Neural progenitor cell (in vitro differentiated cells): ENCODE measurements around the gene PYGO2. TPM values are rescaled to one million over a fixed set of nuclear protein-coding genes. Genes with fewer than 3 reads are reported as not detected.

Source experiments
- DNase-seq: peaks from one replicate; pipeline ENCODE4 v3.0.0-alpha.2; 2016; ENCODE audit warnings: low spot score
- H2AFZ ChIP-seq: fragments of 200-600 bp; sonication (generic); replicated peaks from 2 replicates; pipeline ENCODE4 v1.6.1; 2016; ENCODE audit warnings: antibody characterized with exemption
- H3F3A ChIP-seq: fragments of 200-600 bp; sonication (generic); 2 replicates; pipeline ENCODE4 v1.6.1; 2016; ENCODE audit warnings: antibody characterized with exemption, low read depth
- H3K27ac ChIP-seq: fragments of 200-600 bp; sonication (generic); 2 replicates; pipeline ENCODE4 v1.5.1; 2016; ENCODE audit warnings: mild to moderate bottlenecking
- H3K27me3 ChIP-seq: fragments of 200-600 bp; sonication (generic); 2 replicates; pipeline ENCODE4 v1.6.1; 2016; ENCODE audit warnings: mild to moderate bottlenecking, moderate library complexity
- H3K36me3 ChIP-seq: fragments of 200-600 bp; sonication (generic); 2 replicates; pipeline ENCODE4 v1.5.1; 2016
- H3K4me1 ChIP-seq: fragments of 200-600 bp; sonication (generic); 2 replicates; pipeline ENCODE4 v1.6.1; 2016; ENCODE audit warnings: mixed run types
- H3K4me2 ChIP-seq: fragments of 200-600 bp; sonication (generic); 2 replicates; pipeline ENCODE4 v1.6.1; 2016
- H3K4me3 ChIP-seq: fragments of 200-600 bp; sonication (generic); 2 replicates; pipeline ENCODE4 v1.5.1; 2016
- H3K79me2 ChIP-seq: fragments of 200-600 bp; sonication (generic); 2 replicates; pipeline ENCODE4 v1.6.1; 2016; ENCODE audit warnings: low read depth
- H3K9ac ChIP-seq: fragments of 200-600 bp; sonication (generic); 2 replicates; pipeline ENCODE4 v1.6.1; 2016
- H3K9me3 ChIP-seq: fragments of 200-600 bp; sonication (generic); 2 replicates; pipeline ENCODE4 v1.5.1; 2016; ENCODE audit warnings: low read depth
- H4K20me1 ChIP-seq: fragments of 200-600 bp; sonication (generic); 2 replicates; pipeline ENCODE4 v1.6.1; 2016; ENCODE audit warnings: low read depth
- H3K27ac Mint-ChIP-seq: 3 replicates; pipeline ENCODE4 v1.8.0; 2021; ENCODE audit warnings: mixed read lengths
- H3K27me3 Mint-ChIP-seq: 2 replicates; pipeline ENCODE4 v1.8.0; 2022; ENCODE audit warnings: low read depth, mild to moderate bottlenecking, inconsistent platforms, moderate library complexity, mixed read lengths; ENCODE audit not compliant: insufficient read depth
- H3K36me3 Mint-ChIP-seq: 3 replicates; pipeline ENCODE4 v1.8.0; 2021; ENCODE audit warnings: mixed read lengths
- H3K4me1 Mint-ChIP-seq: 3 replicates; pipeline ENCODE4 v1.8.0; 2021; ENCODE audit warnings: mixed read lengths
- H3K4me3 Mint-ChIP-seq: 3 replicates; pipeline ENCODE4 v1.8.0; 2021; ENCODE audit warnings: mild to moderate bottlenecking, moderate library complexity, mixed read lengths
- H3K9me3 Mint-ChIP-seq: 3 replicates; pipeline ENCODE4 v1.8.0; 2020; ENCODE audit warnings: mixed read lengths
- EZH2 ChIP-seq: fragments of 200-600 bp; sonication (generic); IDR thresholded peaks from 2 replicates; pipeline ENCODE4 v1.6.1; 2017; ENCODE audit warnings: antibody characterized with exemption, mild to moderate bottlenecking, moderate library complexity
- EZH2phosphoT487 ChIP-seq: fragments of 200-600 bp; sonication (generic); IDR thresholded peaks from 2 replicates; pipeline ENCODE4 v1.6.1; 2017; ENCODE audit warnings: antibody characterized with exemption
- total RNA-seq: library from RNA; depleted of rRNA; stranded (reverse); fragments of >200 nt; gene quantifications from 2 replicates; pipeline ENCODE4 v1.2.3, GENCODE V29; 2015; ENCODE audit warnings: low replicate concordance
- TF ChIP-seq, protein P1 (sequence below): fragments of 200-600 bp; sonication (generic); IDR thresholded peaks from 2 replicates; pipeline ENCODE4 v1.5.1; 2017; ENCODE audit warnings: antibody characterized with exemption, mild to moderate bottlenecking

PYGO2 gene
- total RNA-seq, 1 donor from 2014 or later, result 32.1 TPM

DNA sequence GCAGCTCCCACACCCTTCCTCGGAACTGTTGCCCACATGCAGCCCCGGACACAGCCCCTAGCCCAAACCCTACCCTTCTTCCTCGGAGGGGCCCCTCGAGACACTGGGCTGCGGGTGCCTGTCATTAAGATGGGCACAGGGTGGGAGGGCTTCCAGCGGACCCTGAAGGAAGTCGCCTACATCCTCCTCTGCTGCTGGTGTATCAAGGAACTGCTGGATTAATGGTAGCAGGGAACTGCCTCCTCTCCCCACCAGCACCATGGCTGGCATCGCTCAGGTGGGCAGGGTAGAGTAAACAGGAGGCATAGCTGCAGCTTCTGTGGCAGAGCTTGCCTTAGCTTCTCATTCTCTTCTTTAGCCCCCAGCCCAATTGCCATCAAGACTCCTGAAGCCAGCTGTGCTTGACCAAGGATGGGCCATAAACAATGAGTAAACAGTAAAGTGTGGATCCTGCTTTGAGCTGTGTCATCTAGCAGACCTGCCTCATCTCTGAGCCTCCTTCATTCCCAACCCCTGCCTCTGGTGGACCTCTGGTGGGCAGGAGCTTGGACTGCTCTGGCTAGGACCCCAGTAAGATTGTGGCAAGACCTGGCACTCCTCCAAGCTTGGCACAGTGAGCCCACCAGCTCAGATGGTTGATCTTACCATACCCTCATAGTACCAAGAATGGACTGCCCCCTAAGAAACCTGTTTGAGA is 32.1 kb upstream of the PYGO2 start, which contains the start of gene LENEP:
LENEP (plus strand) TSS at position 15 of the 697 bp plus-strand sequence; CDS start at position 37, 22 bp downstream.
- Histone ChIP-seq H3F3A (peaks cover 19% of the 10 kb centered on the region), H3K79me2 (peaks cover 8% of the 10 kb centered on the region), H4K20me1 (peaks cover 14% of the 10 kb centered on the region), H3K27me3 (no peaks in the 10 kb centered on the region), H3K36me3 (peaks cover 3% of the 10 kb centered on the region), H2AFZ (no peak within 1 kb of the TSS), H3K4me3 (no peak within 1 kb of the TSS), H3K9ac (no peak within 1 kb of the TSS), H3K9me3 (no peaks in the 10 kb centered on the region), H3K4me1 (peaks cover under 1% of the 10 kb centered on the region), H3K4me2 (no peak within 1 kb of the TSS), H3K27ac (no peak within 1 kb of the TSS)
- H3K27ac Mint-ChIP-seq, result peak within 1 kb of the TSS; percentile 85
- H3K27me3 Mint-ChIP-seq, result peaks cover 18% of the 10 kb centered on the region
- H3K4me1 Mint-ChIP-seq, result peaks cover 21% of the 10 kb centered on the region
- TF ChIP-seq EZH2phosphoT487 (no peak), EZH2 (no peak)
- TF ChIP-seq, protein P1, sequence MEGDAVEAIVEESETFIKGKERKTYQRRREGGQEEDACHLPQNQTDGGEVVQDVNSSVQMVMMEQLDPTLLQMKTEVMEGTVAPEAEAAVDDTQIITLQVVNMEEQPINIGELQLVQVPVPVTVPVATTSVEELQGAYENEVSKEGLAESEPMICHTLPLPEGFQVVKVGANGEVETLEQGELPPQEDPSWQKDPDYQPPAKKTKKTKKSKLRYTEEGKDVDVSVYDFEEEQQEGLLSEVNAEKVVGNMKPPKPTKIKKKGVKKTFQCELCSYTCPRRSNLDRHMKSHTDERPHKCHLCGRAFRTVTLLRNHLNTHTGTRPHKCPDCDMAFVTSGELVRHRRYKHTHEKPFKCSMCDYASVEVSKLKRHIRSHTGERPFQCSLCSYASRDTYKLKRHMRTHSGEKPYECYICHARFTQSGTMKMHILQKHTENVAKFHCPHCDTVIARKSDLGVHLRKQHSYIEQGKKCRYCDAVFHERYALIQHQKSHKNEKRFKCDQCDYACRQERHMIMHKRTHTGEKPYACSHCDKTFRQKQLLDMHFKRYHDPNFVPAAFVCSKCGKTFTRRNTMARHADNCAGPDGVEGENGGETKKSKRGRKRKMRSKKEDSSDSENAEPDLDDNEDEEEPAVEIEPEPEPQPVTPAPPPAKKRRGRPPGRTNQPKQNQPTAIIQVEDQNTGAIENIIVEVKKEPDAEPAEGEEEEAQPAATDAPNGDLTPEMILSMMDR, result no peak
- no peaks in the 10 kb centered on the region for H3K9me3 Mint-ChIP-seq
- no peak for DNase-seq
- H3K4me3 Mint-ChIP-seq, result no peak within 1 kb of the TSS
- H3K36me3 Mint-ChIP-seq, result peaks cover 9% of the 10 kb centered on the region

DNA sequence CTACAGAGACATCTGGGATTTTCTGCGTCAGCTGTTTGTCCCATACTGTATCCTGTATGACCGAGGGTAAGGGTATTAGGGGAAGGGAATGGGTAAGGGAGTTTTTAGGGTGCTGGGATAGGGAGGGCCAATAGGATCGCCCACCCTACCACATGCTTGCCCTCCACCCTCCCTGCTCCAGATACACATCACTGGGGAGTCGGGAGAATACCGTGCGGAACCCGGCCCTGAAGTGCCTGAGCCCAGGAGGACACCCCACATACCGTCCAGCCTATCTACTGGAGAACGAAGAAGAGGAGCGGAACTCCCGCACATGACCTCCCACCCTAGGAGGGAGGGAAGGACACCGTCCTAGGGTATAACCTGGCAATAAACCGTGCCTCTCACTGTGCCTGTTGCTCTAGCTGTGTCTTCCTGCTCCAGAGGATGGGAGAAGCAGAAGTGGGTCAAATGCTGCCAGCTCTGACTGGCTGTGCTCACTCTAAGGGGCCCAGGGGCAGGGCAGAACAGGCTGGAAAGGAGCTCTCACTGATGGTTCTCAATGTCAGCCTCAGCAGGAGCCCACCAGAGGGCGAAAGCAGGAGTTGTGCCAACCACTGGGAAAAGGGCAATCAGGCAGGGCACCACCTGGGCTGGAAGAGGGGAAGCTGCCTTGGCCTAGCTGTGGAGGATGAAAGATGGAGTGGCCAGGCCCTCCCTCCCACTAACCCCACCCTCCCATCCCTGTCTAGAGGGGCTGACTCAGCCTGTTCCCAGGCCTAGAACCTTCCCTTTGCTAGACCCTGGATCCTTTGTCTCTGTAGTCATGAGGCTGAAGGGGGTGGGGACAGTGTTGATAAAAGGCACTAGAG is 31.4 kb upstream of the PYGO2 start:
- Mint-ChIP-seq H3K9me3 (no peaks in the 10 kb centered on the region), H3K36me3 (peaks cover 12% of the 10 kb centered on the region), H3K27me3 (peaks cover 18% of the 10 kb centered on the region), H3K4me1 (peaks cover 20% of the 10 kb centered on the region), H3K27ac (peak overlapping the region; percentile 85), H3K4me3 (no peak overlapping the region)
- Histone ChIP-seq H3K27ac (no peak overlapping the region), H3K4me2 (no peak overlapping the region), H3K4me3 (no peak overlapping the region), H4K20me1 (peaks cover 20% of the 10 kb centered on the region), H3K9me3 (no peaks in the 10 kb centered on the region), H3K36me3 (peaks cover 3% of the 10 kb centered on the region), H2AFZ (no peak overlapping the region), H3K79me2 (peaks cover 16% of the 10 kb centered on the region), H3F3A (peaks cover 11% of the 10 kb centered on the region), H3K4me1 (no peaks in the 10 kb centered on the region), H3K27me3 (no peaks in the 10 kb centered on the region), H3K9ac (no peak overlapping the region)
- TF ChIP-seq EZH2phosphoT487 (no peak), EZH2 (no peak)
- TF ChIP-seq, protein P1, result peak; percentile 13
- no peak for DNase-seq

DNA sequence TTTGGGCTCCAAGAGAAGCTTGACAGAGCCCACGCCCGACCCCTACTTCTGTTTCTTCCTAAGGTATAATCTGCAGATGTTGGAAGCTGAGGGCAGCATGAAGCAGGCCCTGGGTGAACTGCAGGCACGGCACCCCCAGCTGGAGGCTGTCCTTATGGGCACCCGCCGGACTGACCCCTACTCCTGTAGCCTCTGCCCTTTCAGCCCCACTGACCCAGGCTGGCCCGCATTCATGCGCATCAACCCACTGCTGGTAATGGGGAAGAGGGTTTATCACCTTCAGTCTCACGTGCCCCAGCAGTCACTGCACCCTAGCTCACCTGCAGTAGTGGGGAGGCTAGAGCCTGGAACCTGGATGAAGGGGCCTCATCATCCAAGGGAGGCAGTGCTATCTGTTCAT is 28.7 kb upstream of the PYGO2 start:
- Histone ChIP-seq H3K27me3 (no peaks in the 10 kb centered on the region), H2AFZ (no peak overlapping the region), H3K36me3 (peaks cover 3% of the 10 kb centered on the region), H3K27ac (no peak overlapping the region), H4K20me1 (peaks cover 25% of the 10 kb centered on the region), H3K79me2 (peaks cover 43% of the 10 kb centered on the region), H3K9ac (no peak overlapping the region), H3F3A (peaks cover 11% of the 10 kb centered on the region), H3K4me2 (no peak overlapping the region), H3K4me1 (no peaks in the 10 kb centered on the region), H3K9me3 (no peaks in the 10 kb centered on the region), H3K4me3 (no peak overlapping the region)
- DNase-seq, result no peak
- Mint-ChIP-seq H3K4me1 (peaks cover 13% of the 10 kb centered on the region), H3K9me3 (no peaks in the 10 kb centered on the region), H3K27me3 (peaks cover 19% of the 10 kb centered on the region), H3K4me3 (no peak overlapping the region), H3K36me3 (peaks cover 13% of the 10 kb centered on the region), H3K27ac (no peak overlapping the region)
- TF ChIP-seq, protein P1, result no peak
- TF ChIP-seq EZH2phosphoT487 (no peak), EZH2 (no peak)
